ENCODE results near the gene ARID5B.

The ARID5B gene

DNA sequence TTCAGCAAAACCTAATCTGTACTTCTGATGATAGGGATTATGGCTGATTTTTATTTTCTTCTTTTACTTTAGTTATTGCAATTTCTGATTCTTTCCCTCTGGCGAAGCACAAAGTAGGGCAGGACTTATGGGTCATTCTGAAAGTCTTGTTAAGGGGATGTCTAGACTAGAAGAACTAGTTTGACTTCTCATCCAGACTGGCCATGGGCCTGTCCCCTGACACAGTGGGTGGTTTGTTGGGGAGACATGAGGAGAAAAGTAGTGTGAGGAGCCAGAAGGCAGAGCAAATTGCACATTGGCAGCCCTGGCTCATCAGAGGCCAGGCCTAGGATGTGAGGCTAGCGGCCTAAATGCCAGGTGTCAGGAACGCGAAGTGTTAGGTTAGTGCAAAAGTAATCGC, 214.3 kb downstream of the ARID5B start:
- Mint-ChIP-seq H3K36me3 (no peaks in the 10 kb centered on the region), H3K4me3 (no peak overlapping the region), H3K4me1 (peaks cover 19% of the 10 kb centered on the region), H3K27me3 (no peaks in the 10 kb centered on the region), H3K9me3 (no peaks in the 10 kb centered on the region), H3K27ac (no peak overlapping the region)
- no peak for ATAC-seq (ENCODE audit: low read depth)
- no peak for DNase-seq (ENCODE audit: low spot score in 2 of 2)

- H3K36me3 Mint-ChIP-seq = no peaks in the 10 kb centered on the region
- H3K9me3 Mint-ChIP-seq = no peaks in the 10 kb centered on the region
- H3K4me3 Mint-ChIP-seq = no peak overlapping the region
- ATAC-seq (ENCODE audit: low read depth) (no peak), DNase-seq (ENCODE audit: low spot score in 2 of 2) (no peak)
- no peak overlapping the region for H3K27ac Mint-ChIP-seq
- H3K27me3 Mint-ChIP-seq = no peaks in the 10 kb centered on the region
- H3K4me1 Mint-ChIP-seq = peaks cover 17% of the 10 kb centered on the region
Measured at GRCh38 chr10:62116896-62117295, 215.4 kb downstream of the ARID5B start.

- Mint-ChIP-seq H3K4me1 (peaks cover 6% of the 10 kb centered on the region), H3K36me3 (peaks cover 5% of the 10 kb centered on the region), H3K9me3 (peaks cover 9% of the 10 kb centered on the region), H3K27me3 (no peaks in the 10 kb centered on the region), H3K4me3 (no peak overlapping the region), H3K27ac (no peak overlapping the region)
- ATAC-seq (ENCODE audit: low read depth) (no peak), DNase-seq (ENCODE audit: low spot score in 2 of 2) (no peak)
Measured at GRCh38 chr10:62121187-62121530, 219.7 kb downstream of the ARID5B start.

GRCh38 chr10:62127975-62128374, 226.5 kb downstream of the ARID5B start:
- H3K27ac Mint-ChIP-seq = no peak overlapping the region
- no peaks in the 10 kb centered on the region for H3K27me3 Mint-ChIP-seq
- no peak overlapping the region for H3K4me3 Mint-ChIP-seq
- ATAC-seq (ENCODE audit: low read depth) (no peak), DNase-seq (ENCODE audit: low spot score in 2 of 2) (no peak)
- H3K36me3 Mint-ChIP-seq = peaks cover 6% of the 10 kb centered on the region
- no peaks in the 10 kb centered on the region for H3K4me1 Mint-ChIP-seq
- peaks cover 6% of the 10 kb centered on the region for H3K9me3 Mint-ChIP-seq

- Mint-ChIP-seq H3K4me1 (no peaks in the 10 kb centered on the region), H3K27ac (no peak overlapping the region), H3K9me3 (peaks cover 6% of the 10 kb centered on the region), H3K4me3 (no peak overlapping the region), H3K27me3 (no peaks in the 10 kb centered on the region), H3K36me3 (peaks cover 5% of the 10 kb centered on the region)
- no peak for ATAC-seq (ENCODE audit: low read depth)
- DNase-seq (ENCODE audit: low spot score in 2 of 2) = no peak
Measured at GRCh38 chr10:62130948-62131347, 229.4 kb downstream of the ARID5B start.

DNA sequence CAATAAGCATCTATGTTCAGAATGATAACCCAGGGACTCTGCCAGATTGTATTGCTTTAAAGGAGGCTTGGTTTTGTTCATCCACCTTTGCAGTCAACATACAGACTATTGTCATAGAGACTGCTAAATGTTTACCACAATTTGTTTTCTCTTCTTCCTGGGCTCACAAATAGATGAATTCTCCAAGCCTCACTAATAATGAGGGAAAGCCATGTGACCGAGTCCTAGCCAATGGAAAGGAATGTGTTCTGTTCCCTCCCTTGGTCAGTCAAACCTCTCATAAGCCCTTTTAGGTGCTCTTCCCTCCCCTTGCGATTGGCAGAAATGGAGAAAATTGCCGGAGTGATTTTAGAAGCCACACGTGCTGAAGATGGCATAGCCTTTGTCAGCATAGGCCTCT, 230.2 kb downstream of the ARID5B start:
- H3K9me3 Mint-ChIP-seq = peaks cover 5% of the 10 kb centered on the region
- no peaks in the 10 kb centered on the region for H3K27me3 Mint-ChIP-seq
- no peaks in the 10 kb centered on the region for H3K4me1 Mint-ChIP-seq
- H3K4me3 Mint-ChIP-seq = no peak overlapping the region
- H3K36me3 Mint-ChIP-seq = peaks cover 4% of the 10 kb centered on the region
- DNase-seq (ENCODE audit: low spot score in 2 of 2) = no peak
- no peak for ATAC-seq (ENCODE audit: low read depth)
- H3K27ac Mint-ChIP-seq = peak overlapping the region; percentile 29

GRCh38 chr10:62133618-62134017, 232.1 kb downstream of the ARID5B start:
- H3K36me3 Mint-ChIP-seq = peaks cover 4% of the 10 kb centered on the region
- ATAC-seq (ENCODE audit: low read depth) = no peak
- no peak overlapping the region for H3K27ac Mint-ChIP-seq
- no peaks in the 10 kb centered on the region for H3K4me1 Mint-ChIP-seq
- H3K4me3 Mint-ChIP-seq = no peak overlapping the region
- no peaks in the 10 kb centered on the region for H3K27me3 Mint-ChIP-seq
- no peak for DNase-seq (ENCODE audit: low spot score in 2 of 2)
- H3K9me3 Mint-ChIP-seq = peaks cover 5% of the 10 kb centered on the region

DNA sequence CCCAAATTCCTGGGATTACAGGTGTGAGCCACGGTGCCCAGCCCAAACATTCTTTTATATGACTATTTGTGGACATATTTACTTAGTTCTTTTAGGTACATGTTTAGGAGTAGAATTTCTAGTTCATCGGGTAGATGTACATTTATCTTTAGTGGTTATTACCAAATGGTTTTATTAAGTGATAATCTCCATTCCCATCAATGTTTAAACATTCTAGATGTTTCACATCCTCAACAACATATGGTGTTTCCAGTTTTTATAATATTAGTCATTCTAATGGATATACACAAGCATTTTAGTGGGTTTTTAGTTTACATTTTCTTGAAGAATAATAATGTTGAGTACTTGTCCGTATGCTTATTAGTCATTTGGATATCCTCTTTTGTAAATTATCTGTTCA, 235.4 kb downstream of the ARID5B start:
- H3K27me3 Mint-ChIP-seq = no peaks in the 10 kb centered on the region
- peaks cover 2% of the 10 kb centered on the region for H3K36me3 Mint-ChIP-seq
- no peak overlapping the region for H3K27ac Mint-ChIP-seq
- no peak overlapping the region for H3K4me3 Mint-ChIP-seq
- no peaks in the 10 kb centered on the region for H3K4me1 Mint-ChIP-seq
- peaks cover 3% of the 10 kb centered on the region for H3K9me3 Mint-ChIP-seq
- DNase-seq (ENCODE audit: low spot score in 2 of 2) (no peak), ATAC-seq (ENCODE audit: low read depth) (no peak)

Measured in memory B cell (primary cell).